MG63 (cell line): ENCODE data around the gene PLCL2. TPM values are rescaled to one million over a fixed set of nuclear protein-coding genes. Genes with fewer than 3 reads are reported as not detected.

Experiments
- DNase-seq: peaks from one replicate; pipeline ENCODE4 v3.0.0-alpha.2; 2020
- H3K27me3 ChIP-seq: fragments of 250-450 bp; sonication (Bioruptor Pico); 2 replicates; pipeline ENCODE4 v1.5.1; 2020; ENCODE audit warnings: mild to moderate bottlenecking, moderate library complexity
- H3K36me3 ChIP-seq: fragments of 250-450 bp; sonication (Bioruptor Pico); 2 replicates; pipeline ENCODE4 v1.5.1; 2020; ENCODE audit warnings: mild to moderate bottlenecking, moderate library complexity
- H3K4me3 ChIP-seq: fragments of 250-450 bp; sonication (Bioruptor Pico); 2 replicates; pipeline ENCODE4 v1.5.1; 2020; ENCODE audit warnings: mild to moderate bottlenecking, moderate library complexity
- H3K9me3 ChIP-seq: fragments of 250-450 bp; sonication (Bioruptor Pico); 2 replicates; pipeline ENCODE4 v1.5.1; 2020; ENCODE audit warnings: mild to moderate bottlenecking, moderate library complexity
- total RNA-seq: library from RNA; depleted of rRNA; stranded (reverse); fragments of >200 nt; shearing (Covaris generic); gene quantifications from 2 replicates; pipeline ENCODE4 v1.2.3, GENCODE V29; 2014; ENCODE audit warnings: low replicate concordance

The PLCL2 gene
- total RNA-seq, 1 experiment from 2014 or later, result 6.2 TPM

DNA sequence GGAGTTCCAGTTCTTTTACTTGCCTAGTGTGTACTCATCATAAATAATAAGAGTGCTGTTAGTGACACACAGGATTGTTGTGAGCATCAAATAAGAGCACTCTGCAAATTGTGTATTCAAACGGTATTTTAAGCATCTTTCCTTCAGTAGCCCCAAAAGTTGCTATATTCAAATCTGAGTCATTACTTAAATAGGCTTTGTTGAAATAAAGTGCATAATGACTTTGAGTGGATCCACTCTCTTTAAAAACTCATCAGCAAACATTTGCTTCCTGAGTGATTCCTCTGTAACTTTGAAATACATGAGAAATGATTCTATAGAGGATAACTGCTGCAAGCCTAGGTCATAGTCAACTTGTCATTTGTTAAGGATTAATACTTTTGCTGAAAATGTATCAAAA is 29.3 kb upstream of the PLCL2 start:
- DNase-seq, result no peak
- Histone ChIP-seq H3K36me3 (no peaks in the 10 kb centered on the region), H3K27me3 (no peaks in the 10 kb centered on the region), H3K4me3 (no peak overlapping the region), H3K9me3 (no peaks in the 10 kb centered on the region)

DNA sequence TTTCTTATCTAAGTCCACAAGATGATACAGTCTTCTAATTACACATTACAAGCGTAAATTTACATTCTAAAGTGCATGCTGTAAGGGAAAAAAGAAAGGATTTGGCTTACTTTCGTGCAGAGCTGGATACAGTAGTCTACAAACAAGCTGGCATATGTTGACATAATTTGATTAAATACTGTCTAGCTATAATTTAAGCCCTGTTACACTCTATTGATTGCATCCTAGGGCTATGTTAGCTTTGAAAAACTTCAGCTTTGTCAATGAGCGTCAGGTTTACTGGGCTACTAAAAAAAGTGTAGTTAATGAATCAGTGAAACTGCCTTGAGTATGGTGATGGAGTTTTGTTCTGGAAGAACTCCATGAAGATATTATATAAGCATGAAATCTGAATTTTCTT is 24.5 kb upstream of the PLCL2 start:
- Histone ChIP-seq H3K27me3 (no peaks in the 10 kb centered on the region), H3K4me3 (no peak overlapping the region), H3K9me3 (peaks cover 2% of the 10 kb centered on the region; the same call in 1 of the 2 replicates), H3K36me3 (no peaks in the 10 kb centered on the region)
- no peak for DNase-seq

DNA sequence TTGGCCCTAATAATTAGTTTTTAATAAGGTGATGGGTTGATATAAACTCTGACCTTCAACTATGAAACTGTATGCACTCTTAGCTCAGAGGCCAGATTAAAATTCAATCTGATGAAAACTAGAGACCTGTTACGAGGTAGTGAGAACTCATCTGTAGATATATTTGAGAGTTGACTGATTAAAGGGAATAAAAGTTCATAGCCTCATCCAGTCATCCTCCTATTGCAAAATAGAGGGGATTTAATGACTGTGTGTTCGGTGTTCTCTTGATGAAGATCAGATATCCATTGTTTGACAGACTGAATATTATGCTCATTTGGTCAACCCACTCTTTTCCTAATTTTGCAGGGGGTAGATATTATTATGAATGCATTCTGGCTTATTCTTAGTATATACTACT is 23.3 kb upstream of the PLCL2 start:
- Histone ChIP-seq H3K9me3 (peaks cover 2% of the 10 kb centered on the region; the same call in 1 of the 2 replicates), H3K4me3 (no peak overlapping the region), H3K27me3 (no peaks in the 10 kb centered on the region), H3K36me3 (no peaks in the 10 kb centered on the region)
- no peak for DNase-seq

DNA sequence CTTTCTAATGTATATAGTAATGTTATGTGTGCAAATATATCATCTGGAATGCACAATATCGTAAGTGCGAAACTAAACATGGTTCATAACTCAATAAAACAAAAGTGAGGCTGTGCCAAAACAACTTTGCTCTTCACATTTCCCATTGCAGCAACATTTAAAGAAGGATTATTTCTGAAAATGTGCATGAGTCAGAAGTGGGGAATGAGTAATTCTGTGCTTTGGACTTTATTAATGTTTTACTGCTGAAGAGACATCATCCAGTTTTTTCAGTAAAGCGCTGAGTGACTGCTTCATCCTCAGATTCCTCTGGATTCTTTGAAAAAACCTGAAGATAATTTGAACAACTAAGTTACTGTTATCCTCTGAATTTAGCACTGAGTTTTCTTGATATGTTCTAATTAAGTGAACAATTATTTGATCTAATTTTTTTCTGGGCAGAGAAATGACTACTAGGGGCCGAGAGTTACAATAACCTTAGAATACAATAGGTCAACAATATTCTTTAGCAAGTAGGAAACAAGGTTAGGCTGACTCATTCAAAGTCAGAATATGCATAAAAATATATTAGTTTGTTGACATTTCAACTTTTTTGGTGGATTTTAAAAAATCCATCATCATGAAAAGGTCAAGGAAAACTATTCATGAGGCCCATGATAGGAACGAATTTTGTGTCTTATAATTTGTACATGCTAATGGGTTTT is 20.0 kb upstream of the PLCL2 start:
- DNase-seq, result no peak
- Histone ChIP-seq H3K4me3 (no peak overlapping the region), H3K36me3 (no peaks in the 10 kb centered on the region), H3K27me3 (no peaks in the 10 kb centered on the region), H3K9me3 (peaks cover 2% of the 10 kb centered on the region; the same call in 1 of the 2 replicates)

DNA sequence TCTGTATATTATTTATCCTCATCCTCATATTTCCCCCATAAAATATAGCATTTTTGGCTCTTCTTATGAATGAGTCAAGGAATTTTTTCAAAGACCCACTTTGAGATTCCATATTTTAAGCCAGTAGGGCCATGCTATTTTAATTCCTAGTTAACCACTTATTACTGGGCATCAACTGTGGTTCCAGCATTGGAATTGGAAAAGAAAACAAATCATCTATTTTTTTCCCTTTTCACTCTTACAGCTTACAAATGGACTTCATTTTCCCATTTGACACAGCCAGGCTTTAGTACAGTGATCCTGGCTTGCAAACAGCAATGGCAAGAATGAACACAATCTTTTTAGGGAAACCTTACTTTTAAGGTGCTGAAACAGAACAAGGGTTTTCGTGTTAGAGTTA is 19.4 kb upstream of the PLCL2 start:
- Histone ChIP-seq H3K27me3 (no peaks in the 10 kb centered on the region), H3K9me3 (peaks cover 2% of the 10 kb centered on the region; the same call in 1 of the 2 replicates), H3K4me3 (no peak overlapping the region), H3K36me3 (no peaks in the 10 kb centered on the region)
- no peak for DNase-seq

DNA sequence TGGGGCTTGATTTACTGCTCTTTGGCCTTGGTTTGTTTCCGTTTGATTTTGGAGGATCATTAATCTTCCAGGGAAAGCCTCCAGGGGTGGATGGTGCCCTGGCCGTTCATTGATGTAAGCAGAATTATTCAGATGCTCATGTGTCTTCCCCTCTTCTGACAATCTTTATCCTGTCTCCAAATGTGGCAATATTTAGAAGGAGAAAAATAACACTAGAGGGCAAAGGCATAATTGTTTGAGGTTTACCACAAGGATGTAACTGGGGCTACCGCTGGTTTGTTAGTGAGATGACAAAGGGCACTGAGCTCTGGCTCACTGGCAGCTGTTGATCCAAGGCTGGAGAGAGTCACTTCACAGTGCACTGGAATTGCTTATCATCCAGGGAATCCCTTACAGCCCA is 18.2 kb upstream of the PLCL2 start:
- H3K4me3 ChIP-seq, result no peak overlapping the region
- H3K36me3 ChIP-seq, result no peaks in the 10 kb centered on the region
- H3K27me3 ChIP-seq, result no peaks in the 10 kb centered on the region
- no peak for DNase-seq
- peaks cover 2% of the 10 kb centered on the region; the same call in 1 of the 2 replicates for H3K9me3 ChIP-seq

DNA sequence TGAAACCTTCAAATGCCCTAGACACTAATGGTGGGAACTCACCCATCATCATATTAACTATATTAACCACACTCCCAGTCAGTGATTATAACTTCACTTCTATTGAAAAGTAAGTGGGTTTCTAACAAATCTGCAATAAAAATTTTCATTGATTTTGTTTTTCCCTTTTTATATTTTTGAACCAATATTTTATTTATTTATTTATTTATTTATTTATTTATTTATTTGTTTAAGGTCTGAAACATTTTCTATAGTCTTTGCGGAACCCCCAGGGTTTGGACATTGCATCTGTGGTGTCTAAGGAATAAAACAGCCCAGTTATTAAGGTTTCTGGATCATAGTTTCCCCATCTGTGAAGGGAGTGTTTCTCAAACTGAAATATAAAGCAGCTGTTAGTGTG is 16.2 kb upstream of the PLCL2 start:
- H3K4me3 ChIP-seq, result no peak overlapping the region
- no peaks in the 10 kb centered on the region for H3K9me3 ChIP-seq
- no peaks in the 10 kb centered on the region for H3K27me3 ChIP-seq
- H3K36me3 ChIP-seq, result no peaks in the 10 kb centered on the region
- DNase-seq, result no peak

DNA sequence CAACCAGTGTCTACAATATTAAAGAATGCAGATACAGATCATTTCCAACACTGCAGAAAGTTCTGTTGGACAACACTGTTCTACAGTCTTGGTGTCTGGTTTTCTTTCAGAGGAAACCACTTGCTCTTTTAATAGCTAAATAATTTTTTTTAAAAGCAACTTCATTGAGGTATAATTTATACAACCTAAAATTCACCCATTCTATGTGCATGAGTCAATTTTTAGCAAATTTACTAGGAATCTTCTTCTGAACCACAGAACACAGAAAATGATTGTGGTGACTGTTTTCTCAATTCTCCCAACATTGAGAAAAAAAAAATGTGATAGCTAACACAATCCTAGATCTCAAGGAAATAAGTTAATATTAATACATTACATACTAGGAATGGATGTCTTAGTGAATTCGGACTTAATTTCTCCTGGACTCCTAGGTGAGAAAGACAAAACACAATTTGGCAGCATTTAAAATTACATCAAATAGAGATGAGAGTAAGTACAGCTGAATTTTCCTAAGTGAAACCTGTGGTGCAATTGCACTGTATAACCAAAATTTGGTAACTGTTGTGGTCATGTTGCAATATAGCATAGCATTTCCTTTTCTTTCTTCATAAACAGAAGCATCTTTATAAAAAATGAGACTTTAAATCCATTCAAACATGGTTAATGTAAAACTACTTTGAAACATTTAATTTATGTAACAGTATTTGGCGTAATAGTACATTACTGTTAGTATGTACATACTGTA is 15.3 kb upstream of the PLCL2 start:
- Histone ChIP-seq H3K27me3 (no peaks in the 10 kb centered on the region), H3K9me3 (no peaks in the 10 kb centered on the region), H3K4me3 (no peak overlapping the region), H3K36me3 (no peaks in the 10 kb centered on the region)
- no peak for DNase-seq

DNA sequence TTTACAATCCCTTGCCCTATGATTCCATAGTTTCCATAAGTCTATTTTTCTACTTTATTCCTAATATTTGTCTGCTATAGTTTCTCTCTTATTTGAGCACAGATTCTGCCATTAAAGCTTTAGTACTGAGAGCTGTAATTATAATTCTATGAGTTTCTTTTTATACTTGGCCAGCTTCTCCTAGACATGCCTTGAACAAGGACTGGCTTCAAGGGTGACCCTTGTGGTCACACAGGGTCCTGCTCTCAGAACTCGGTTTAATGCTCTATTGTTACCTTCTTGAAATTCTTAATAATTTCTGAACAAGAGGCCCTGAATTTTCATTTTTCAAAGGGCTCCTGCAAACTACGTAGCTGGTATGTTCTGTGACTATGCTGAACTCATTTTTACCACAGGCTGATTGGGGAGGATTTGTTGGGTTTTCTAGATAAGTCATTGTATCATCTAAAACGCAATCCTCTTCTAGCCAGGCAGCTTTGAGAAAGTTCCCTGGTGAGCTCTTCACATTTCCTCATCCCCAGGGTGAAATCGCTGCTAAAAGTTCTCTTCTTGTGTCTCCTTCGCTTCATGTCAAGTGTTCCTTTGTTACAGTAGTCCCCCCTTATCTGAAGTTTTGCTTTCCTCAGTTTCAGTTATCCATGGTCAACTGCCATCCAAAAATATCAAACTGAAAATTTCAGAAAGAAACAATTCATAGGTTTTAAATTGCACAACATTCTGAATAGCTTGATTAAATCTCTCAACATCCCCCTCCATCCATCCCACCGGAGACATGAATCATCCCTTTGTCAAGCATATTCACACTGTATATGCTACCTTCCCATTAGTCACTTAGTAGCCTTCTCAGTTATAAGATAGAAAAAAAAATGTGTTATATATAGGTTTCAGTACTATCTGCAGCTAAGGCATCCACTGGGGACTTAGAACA is 12.6 kb upstream of the PLCL2 start:
- Histone ChIP-seq H3K36me3 (no peaks in the 10 kb centered on the region), H3K9me3 (no peaks in the 10 kb centered on the region), H3K4me3 (no peak overlapping the region), H3K27me3 (no peaks in the 10 kb centered on the region)
- no peak for DNase-seq

DNA sequence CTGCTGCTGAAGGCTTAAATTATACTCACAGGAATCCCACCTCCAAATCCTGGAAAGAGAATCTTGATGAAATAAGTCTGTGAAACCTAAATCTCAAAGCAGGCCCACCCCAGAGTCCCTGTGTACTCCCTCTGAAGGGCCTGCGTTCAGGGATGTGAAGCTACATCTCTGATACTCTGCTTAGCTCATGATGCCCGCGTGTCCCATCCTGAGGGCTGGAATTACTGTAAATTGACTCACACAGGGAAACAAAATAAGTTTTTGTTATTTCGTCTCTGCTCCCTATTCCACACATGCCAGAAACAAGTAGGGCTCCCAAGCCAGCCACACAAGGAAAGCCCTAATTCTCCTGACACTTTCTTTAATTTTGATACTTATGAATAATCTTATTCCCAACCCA is 10.9 kb upstream of the PLCL2 start:
- no peaks in the 10 kb centered on the region for H3K27me3 ChIP-seq

DNA sequence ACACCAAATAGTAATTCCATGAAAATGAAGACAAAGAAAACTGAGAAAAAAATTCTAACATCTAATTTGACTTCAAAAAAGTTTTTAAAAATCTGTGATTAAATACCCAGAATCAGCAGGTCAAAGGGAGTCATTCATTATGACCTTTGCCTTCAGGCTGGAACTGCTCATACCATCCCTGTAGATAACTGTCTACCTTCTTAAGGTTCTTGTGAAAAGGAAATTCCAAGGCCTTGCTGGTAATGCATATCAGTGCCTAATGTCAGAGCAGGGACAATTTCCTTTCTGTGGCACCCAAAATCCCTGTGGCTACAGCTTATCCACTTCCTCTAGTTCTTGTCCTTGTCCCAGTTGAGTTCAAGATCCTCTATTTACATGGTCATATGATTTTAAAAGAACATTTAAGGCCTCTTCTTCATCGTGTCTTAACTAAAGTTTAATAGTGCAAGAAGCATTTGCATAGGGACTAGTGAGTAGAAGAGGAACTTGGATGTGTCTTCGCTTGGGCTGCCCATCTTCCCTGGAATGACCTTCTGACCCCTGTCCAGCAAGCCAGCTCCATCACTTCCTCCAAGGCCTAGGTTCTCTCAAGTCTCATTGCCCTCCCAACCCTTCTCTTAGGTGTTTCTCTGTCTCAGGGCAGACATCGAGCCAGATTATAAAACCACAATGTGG is 8.7 kb upstream of the PLCL2 start:
- Histone ChIP-seq H3K36me3 (no peaks in the 10 kb centered on the region), H3K4me3 (no peak overlapping the region), H3K27me3 (no peaks in the 10 kb centered on the region), H3K9me3 (no peaks in the 10 kb centered on the region)
- no peak for DNase-seq

More for the DNA sequence above, 10.9 kb upstream of the PLCL2 start:
- Histone ChIP-seq H3K36me3 (no peaks in the 10 kb centered on the region), H3K4me3 (no peak overlapping the region), H3K9me3 (no peaks in the 10 kb centered on the region)
- no peak for DNase-seq

DNA sequence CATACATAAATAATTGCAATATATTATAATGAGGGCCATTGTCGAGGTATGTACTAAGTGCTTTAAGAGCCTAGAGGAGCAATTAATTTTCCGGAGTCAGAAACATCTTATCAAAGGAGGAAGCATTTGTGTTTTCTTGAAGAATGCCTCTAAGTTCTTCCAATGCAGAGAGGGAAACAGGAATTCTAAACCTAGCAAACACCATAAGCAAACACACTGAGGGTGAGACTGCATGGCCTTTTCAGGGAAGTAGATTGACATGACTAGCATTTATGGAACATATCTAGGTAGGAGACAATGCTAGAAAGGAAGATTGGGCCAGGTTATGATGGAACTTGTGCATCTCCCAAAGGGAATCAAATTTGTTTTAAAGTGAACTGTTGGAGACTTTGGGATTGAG is 7.2 kb upstream of the PLCL2 start:
- Histone ChIP-seq H3K27me3 (no peaks in the 10 kb centered on the region), H3K4me3 (no peak overlapping the region), H3K9me3 (no peaks in the 10 kb centered on the region), H3K36me3 (no peaks in the 10 kb centered on the region)
- no peak for DNase-seq

DNA sequence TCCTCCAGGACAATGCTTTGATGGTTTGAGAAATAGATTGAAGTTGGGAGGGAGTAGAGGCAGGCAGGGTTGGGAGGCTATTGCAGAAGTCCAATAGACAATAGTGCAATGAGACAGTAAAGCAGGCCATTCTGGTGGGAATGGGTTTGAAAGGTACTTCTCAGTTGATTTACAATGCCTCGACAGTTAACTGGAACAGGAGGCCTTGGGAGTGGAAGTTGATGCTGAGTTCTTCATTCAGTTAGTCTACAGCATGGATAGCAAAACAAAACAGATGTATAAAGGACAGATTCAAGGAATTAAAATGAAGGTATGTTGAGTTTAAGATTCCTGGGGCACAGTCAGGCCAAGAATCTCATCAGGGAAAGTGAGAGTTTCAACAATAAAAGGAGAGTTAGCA is 6.8 kb upstream of the PLCL2 start:
- DNase-seq, result no peak
- Histone ChIP-seq H3K27me3 (no peaks in the 10 kb centered on the region), H3K4me3 (no peak overlapping the region), H3K9me3 (no peaks in the 10 kb centered on the region), H3K36me3 (no peaks in the 10 kb centered on the region)

DNA sequence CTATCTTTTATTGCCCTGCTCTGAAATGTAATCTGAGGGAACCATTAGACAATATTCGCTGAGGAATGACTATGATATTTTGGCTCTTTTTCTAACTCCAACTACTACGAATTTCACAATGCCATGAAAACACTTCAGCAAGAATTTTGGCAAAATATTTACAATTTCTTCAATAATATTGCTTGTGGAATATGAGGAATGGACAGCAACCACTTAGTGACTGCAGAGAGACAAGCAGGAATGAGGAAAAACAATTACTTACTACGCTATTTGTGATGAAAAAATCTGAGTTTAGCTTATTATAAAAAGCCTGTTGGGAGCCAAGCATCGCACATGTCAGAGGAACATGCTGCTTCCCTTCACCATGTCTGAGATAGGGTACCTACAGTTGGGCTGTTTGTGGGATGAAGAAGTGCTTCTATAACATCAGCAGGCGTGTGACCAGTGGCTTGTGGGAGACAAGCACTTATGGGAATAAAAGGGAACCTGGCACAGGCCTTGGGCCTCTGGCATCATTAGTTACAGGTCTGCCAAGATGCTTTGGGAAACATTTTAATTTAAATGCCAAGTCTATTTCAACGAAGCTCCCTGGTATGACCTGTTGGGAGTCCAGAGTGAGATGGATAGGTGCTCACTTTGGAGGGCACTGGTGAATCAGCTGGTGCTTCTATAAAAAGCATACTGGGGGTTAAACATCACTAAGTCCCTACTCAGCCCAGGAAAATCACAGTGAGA is 2.7 kb upstream of the PLCL2 start:
- H3K9me3 ChIP-seq, result no peaks in the 10 kb centered on the region
- no peak overlapping the region for H3K4me3 ChIP-seq
- H3K27me3 ChIP-seq, result no peaks in the 10 kb centered on the region
- DNase-seq, result no peak
- H3K36me3 ChIP-seq, result no peaks in the 10 kb centered on the region

DNA sequence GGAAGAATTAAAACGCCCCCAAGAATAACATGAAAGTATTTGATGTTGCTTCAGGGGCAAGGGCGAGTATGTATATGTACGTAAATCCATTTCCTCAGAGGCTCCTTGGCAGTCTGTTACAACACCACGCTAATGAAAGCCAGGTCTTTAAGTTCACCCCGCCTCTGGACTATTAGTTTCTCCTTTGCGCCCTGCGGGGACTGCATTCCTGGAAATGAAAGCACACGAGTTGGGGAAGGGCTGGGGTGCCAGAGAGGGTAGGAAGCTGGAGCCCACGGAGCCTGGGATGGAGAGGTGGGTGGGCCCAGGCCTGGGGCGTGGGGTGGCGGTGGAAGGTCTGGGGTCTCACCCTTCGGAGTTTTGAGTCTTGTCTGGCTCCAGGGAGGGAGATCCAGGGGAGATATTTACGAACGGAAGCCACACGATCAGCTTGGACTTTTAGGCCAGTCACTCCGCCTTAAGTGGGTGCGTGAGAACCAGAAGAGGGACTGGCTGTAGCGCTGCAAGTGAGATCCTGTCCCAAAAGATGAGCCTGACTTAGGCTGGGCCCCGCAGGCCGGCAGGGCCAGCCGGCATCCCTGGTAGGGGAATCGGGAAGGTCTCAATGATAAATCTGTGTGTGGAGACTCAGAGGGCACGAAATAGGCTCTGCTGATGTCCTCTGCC is 1.6 kb upstream of the PLCL2 start:
- Histone ChIP-seq H3K9me3 (no peaks in the 10 kb centered on the region), H3K27me3 (no peaks in the 10 kb centered on the region), H3K36me3 (no peaks in the 10 kb centered on the region), H3K4me3 (no peak overlapping the region)
- DNase-seq, result no peak

DNA sequence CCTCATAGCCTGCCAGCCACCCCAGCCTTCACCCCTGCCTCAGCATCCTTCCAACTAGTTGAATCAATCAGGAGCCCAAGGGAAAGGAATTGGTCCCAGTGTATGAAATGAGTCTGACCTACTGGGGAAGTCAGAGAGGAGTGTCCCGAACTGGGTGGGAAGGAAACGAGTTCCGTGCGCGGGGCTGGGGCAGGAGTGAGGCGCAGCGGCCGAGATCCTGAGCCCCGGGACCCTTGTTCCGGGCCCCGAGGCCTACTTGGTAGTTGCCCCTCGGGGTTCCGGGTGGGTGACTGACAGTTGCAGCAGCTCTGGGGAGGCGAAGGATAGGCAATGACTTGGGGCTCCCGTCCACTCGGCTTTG is 1.1 kb upstream of the PLCL2 start:
- no peak overlapping the region for H3K4me3 ChIP-seq
- no peak for DNase-seq
- no peaks in the 10 kb centered on the region for H3K27me3 ChIP-seq
- H3K9me3 ChIP-seq, result no peaks in the 10 kb centered on the region
- H3K36me3 ChIP-seq, result no peaks in the 10 kb centered on the region
